Measurements from ENCODE around the gene GIT1. TPM values are rescaled to one million over a fixed set of nuclear protein-coding genes. Genes with fewer than 3 reads are reported as not detected.

The GIT1 gene
- total RNA-seq, 2 donors from 2014 or later: 45.0 to 47.4 TPM

DNA sequence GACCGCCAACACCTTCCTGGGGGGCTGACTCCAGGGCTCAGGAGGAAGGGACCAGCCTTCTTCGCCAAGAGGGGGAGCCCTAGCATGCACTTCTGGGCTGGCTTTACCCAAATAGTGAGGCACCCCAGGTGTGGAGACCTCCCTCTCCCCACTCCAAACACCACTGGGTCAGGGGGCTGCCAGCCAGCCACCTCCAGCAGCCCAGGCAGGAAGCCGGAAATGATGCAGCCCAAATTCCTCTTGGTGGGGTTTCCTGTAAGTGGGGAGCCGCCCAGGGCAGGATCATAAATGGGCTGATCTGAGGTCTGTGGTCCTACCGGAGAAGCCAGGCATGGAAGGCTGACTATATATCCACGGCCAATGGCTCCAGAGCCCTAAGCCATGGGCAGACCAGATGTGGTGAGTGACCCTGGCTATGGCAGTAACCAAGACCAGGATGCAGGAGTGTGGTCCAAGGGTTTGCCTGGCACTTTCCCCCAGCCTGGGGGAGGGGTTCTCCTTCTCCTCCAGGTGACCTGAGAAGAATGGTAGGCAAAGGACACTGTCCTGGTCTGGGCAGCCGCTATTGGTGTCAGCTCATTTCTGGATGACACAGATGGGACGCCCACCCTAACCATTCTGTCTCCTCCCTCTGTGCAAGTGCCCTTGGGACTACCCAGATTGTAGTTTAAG lies 4.2 kb downstream of the GIT1 start:
- H3K36me3 Mint-ChIP-seq (ENCODE audit: insufficient read depth in 2 of 2): peaks cover 13% of the 10 kb centered on the region in 2 donors
- no peaks in the 10 kb centered on the region for H3K27me3 Mint-ChIP-seq (ENCODE audit: low read depth)
- H3K4me1 Mint-ChIP-seq (ENCODE audit: low read depth): peaks cover 61% of the 10 kb centered on the region
- ATAC-seq (replicated peaks in 1 of 2) (no peak), DNase-seq (peak in 1 of 2 donors; percentile 48)
- H3K4me3 Mint-ChIP-seq: peak overlapping the region; percentile 37 to 49
- peak overlapping the region; percentile 82 for H3K27ac Mint-ChIP-seq
- H3K9me3 Mint-ChIP-seq: no peaks in the 10 kb centered on the region

DNA sequence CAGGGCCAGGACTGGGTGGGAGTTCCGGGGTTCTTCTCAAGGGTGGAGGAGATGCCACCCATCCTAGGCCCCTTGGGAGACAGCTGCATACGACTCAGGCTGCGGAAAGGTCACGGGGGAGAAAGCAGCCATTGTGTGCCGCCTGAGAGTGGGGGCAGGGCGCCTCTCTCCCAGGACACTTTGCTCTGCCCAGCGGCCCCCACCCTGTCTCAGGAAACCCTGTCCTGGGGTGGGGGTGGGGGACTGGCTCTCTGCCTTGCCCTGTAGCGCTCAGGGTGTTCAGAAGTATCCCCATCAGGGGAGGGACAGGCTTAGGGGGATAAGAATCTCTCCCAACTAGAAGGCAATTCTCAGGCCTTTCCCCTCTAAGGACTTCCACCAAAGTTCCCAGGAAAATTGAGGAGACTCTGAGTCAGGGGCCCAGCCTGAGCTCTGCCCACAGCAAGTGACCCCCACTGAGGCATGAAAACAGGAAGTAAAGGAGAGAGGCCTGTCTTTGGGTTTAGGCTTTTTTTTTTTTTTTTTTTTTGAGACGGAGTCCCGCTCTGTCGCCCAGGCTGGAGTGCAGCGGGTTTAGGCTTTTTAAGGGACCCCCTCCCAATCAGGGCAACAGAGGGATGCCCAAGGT lies 4.9 kb downstream of the GIT1 start:
- H3K4me3 Mint-ChIP-seq: no peak overlapping the region
- no peaks in the 10 kb centered on the region for H3K27me3 Mint-ChIP-seq (ENCODE audit: low read depth)
- H3K36me3 Mint-ChIP-seq (ENCODE audit: insufficient read depth in 2 of 2): peaks cover 13% of the 10 kb centered on the region in 2 donors
- peak overlapping the region; percentile 77 for H3K27ac Mint-ChIP-seq
- no peaks in the 10 kb centered on the region for H3K9me3 Mint-ChIP-seq
- ATAC-seq (replicated peaks in 1 of 2) (no peak), DNase-seq (no peak)
- H3K4me1 Mint-ChIP-seq (ENCODE audit: low read depth): peaks cover 61% of the 10 kb centered on the region

DNA sequence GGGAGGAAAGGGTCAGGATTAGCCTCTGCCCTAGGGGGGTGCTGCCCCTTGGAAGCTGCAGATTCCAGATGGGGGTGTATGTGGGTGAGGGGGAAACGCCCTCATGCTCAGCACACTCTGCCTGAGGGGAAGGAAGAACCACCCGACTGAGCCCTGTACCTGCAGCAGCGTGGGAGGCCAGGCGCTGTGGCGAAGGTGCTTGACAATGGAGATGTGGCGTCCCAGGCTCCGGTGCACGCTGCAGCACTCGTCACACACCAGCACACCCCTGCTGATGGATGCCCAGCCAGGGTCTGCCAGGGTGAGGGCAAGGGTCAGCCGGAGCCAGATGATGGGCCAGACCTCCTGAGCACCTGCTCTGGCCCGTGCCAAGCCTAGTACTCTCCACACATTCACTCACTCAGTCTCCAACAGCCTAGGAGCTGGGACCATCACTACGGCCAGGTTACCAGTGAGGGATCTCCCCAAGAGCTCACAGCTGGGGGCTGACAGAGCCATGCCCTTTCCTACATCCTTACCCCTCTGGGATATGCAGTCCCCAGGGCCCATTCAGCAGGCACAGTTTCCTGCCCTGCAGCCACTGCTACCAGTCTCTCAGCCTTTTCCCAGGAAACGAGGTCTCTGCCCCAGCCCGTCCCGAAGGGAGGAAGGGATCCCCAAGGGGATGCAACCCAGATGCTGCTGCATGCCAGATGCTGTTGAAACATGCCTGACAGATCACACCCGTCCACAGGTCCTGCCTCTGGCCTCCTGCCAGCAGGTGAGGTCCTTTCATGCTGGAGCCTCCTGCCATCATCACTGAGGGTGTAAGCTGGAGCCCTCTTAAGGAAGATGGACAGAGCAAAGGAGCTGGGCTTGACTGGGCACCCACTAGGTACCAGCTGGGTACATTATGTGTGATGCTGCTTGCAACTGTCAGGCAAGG lies 5.9 kb downstream of the GIT1 start:
- no peak for ATAC-seq (replicated peaks in 1 of 2)
- no peaks in the 10 kb centered on the region for H3K9me3 Mint-ChIP-seq
- peak overlapping the region; percentile 77 for H3K27ac Mint-ChIP-seq
- H3K4me3 Mint-ChIP-seq: no peak overlapping the region
- peaks cover 13 to 15% of the 10 kb centered on the region in 2 donors for H3K36me3 Mint-ChIP-seq (ENCODE audit: insufficient read depth in 2 of 2)
- peaks cover 61% of the 10 kb centered on the region for H3K4me1 Mint-ChIP-seq (ENCODE audit: low read depth)
- no peaks in the 10 kb centered on the region for H3K27me3 Mint-ChIP-seq (ENCODE audit: low read depth)
- no peak for DNase-seq

DNA sequence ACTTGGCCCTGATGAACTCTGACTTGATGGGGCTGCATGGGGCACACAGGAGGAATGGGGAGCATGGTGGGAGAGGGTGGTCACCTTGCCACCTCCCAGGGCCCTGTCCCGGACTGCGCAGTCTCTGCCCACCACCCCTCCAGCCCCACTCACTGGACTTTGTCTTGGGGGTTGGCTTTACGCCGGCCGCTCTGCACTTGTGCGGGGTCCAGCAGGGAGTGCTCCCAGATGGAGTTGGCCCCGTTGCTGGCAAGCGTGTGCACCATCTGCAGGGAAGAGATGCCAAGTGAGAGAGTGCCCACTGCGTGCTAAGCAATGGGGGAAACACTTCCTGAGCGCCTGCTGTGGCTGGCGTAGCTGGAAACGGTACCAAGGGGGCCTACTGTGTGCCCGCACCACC lies 6.7 kb downstream of the GIT1 start:
- Mint-ChIP-seq H3K4me3 (no peak overlapping the region), H3K4me1 (ENCODE audit: low read depth) (peaks cover 55% of the 10 kb centered on the region), H3K36me3 (ENCODE audit: insufficient read depth in 2 of 2) (peaks cover 13 to 16% of the 10 kb centered on the region in 2 donors), H3K9me3 (no peaks in the 10 kb centered on the region), H3K27ac (no peak overlapping the region), H3K27me3 (ENCODE audit: low read depth) (no peaks in the 10 kb centered on the region)
- ATAC-seq (replicated peaks in 1 of 2): no peak
- DNase-seq: no peak

DNA sequence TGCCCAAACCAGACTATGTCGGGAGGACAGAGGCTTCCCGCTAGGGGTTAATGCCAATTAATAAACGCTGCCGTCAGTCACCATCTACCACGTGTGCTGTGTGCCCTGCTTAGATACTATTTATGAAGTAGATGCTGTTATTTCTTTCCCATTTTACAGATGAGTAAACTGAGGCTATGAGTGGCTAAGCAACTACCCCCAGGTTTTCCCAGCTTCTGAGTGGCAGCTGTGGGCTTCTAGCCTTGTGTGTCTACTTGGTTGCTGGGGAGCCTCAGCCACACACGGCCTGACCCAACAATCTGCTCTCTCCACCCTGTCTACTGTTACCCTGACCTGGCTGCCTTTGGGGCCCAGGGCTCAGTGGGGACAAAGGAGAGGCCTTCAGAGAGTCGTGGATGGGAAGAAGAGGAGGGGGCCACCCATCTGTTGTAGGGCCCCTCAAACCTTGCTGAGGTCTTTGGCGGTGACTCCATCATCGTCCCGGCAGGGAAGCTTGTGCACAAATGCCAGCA lies 7.1 kb downstream of the GIT1 start:
- no peaks in the 10 kb centered on the region for H3K9me3 Mint-ChIP-seq
- DNase-seq (no peak), ATAC-seq (replicated peaks in 1 of 2) (no peak)
- H3K4me3 Mint-ChIP-seq: no peak overlapping the region
- H3K36me3 Mint-ChIP-seq (ENCODE audit: insufficient read depth in 2 of 2): peaks cover 13 to 17% of the 10 kb centered on the region in 2 donors
- no peaks in the 10 kb centered on the region for H3K27me3 Mint-ChIP-seq (ENCODE audit: low read depth)
- peaks cover 50% of the 10 kb centered on the region for H3K4me1 Mint-ChIP-seq (ENCODE audit: low read depth)
- peak overlapping the region; percentile 28 for H3K27ac Mint-ChIP-seq

DNA sequence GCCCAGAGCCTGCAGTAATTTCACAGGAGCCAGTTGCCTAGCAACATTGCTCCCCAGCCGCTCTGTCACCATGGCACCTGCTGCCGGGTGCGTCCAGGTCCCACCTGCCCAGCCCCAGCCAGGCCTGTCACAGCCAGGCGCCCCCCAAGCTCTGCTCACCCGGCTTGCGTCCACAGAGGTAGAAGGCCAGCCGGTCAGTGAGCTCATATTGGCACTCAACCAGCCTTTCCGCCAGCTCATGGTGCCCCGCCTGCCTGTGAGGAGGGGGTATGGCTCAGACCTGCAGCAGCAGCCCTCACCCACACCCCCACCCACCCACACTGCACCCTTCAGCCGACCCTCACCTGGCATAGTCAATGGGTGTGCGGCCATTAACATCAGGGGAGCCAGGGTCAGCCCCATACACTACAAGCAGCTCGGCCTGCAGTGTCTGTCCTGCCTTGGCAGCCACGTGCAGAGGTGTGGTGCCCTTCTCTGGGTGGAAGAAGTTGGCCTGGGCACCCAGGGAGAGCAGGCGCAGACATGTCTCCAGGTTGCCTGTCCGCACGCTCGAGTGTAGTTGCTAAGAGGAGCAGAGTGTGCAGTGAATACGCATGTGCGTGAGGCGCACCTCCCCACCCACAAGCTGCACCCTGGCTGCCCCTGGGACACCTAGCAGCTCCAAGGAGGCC lies 7.7 kb downstream of the GIT1 start:
- DNase-seq: no peak
- no peaks in the 10 kb centered on the region for H3K9me3 Mint-ChIP-seq
- H3K27ac Mint-ChIP-seq: no peak overlapping the region
- H3K36me3 Mint-ChIP-seq (ENCODE audit: insufficient read depth in 2 of 2): peaks cover 13 to 17% of the 10 kb centered on the region in 2 donors
- no peak overlapping the region for H3K4me3 Mint-ChIP-seq
- no peaks in the 10 kb centered on the region for H3K27me3 Mint-ChIP-seq (ENCODE audit: low read depth)
- no peak for ATAC-seq (replicated peaks in 1 of 2)
- peaks cover 44% of the 10 kb centered on the region for H3K4me1 Mint-ChIP-seq (ENCODE audit: low read depth)

DNA sequence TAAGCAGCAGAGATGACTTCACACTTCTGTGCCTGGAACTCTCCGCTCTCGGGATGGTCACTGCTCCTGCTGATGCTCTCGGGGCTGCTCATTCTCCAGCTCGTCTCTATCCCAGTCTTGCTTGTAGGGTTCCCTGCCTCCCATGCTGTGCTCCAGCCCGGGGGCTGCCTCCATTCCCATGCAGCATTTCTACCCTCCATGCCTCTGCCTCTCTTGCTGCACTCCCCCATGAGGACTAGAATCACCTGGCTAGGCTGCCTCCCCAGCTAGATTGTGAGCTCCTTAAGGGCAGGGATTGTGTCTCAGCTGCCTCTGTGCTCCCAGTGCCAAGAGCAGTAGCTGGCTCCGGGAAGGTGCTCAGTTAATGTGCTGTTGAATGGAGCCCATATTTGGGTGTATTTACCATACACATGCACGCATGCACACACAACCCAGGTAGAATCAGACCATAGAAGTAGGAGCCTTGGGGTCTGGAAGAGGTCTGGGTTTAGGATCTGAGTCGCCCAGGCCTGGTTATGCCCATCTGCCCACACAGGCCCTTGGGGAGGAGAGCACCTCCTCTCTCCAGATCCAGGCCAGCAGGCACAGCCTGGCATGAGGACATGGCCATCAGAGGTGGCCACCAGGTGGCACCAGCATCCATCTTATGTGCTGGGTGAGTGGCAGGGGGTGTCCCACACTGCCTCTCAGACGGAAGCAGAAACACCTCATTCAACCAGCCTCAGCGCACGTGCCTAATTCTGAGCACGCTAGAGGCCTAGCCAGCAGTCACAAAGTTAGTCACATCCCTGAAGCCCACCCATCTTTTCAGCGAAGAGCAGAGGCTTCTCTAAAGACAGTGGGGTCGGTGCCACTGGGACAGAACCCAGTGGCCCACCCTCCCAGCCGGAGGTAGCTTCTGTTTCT lies 9.3 kb downstream of the GIT1 start:
- Mint-ChIP-seq H3K9me3 (no peaks in the 10 kb centered on the region), H3K4me3 (no peak overlapping the region), H3K27ac (no peak overlapping the region), H3K36me3 (ENCODE audit: insufficient read depth in 2 of 2) (peaks cover 13 to 17% of the 10 kb centered on the region in 2 donors), H3K27me3 (ENCODE audit: low read depth) (no peaks in the 10 kb centered on the region), H3K4me1 (ENCODE audit: low read depth) (peaks cover 28% of the 10 kb centered on the region)
- ATAC-seq (replicated peaks in 1 of 2): peak; percentile 97 to 98
- DNase-seq: peak; percentile 90 to 91

DNA sequence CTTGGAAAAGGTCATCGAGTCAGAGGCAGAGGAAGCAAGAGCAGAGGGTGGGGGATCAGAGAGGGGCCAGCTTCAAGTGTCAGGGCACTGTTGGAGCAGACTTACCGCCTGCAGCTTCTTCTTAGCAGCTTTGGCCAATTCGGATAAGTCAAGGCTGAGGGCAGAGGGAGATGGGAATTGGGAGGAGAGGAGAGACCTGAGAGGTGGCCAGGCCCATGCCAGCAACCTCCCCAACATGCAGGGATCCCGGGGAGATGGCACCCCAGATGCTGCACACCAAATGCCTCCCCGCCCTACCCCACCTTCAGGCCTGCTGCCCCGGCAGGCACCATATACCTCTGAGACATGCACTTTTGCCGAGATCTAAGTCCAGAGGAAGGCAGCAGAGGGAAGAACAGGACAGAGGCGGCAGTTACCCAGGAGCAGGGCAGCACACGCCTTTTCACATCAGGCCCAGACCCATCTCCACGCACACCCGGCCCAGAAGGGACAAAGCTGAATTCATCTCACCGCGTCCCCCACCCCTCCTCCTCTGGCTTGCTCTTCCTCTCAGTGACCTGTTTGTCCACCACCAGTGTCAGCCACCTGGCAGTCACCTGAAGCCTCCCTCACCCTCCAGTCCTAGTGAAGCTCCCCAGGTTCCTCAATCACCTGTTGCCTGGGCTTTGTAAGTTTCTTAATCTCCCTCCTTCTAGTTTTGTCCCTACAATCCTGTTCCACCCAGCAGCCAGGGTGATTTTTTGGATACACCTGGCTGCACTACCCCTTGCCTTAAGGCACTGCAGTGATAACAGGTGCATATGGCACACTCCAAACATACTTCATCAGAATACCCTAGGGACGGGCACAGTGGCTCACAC lies 10.6 kb downstream of the GIT1 start:
- Mint-ChIP-seq H3K27me3 (ENCODE audit: low read depth) (no peaks in the 10 kb centered on the region), H3K4me1 (ENCODE audit: low read depth) (peaks cover 23% of the 10 kb centered on the region), H3K4me3 (no peak overlapping the region), H3K9me3 (no peaks in the 10 kb centered on the region), H3K27ac (no peak overlapping the region), H3K36me3 (ENCODE audit: insufficient read depth in 2 of 2) (peaks cover 13 to 18% of the 10 kb centered on the region in 2 donors)
- no peak for ATAC-seq (replicated peaks in 1 of 2)
- no peak for DNase-seq

DNA sequence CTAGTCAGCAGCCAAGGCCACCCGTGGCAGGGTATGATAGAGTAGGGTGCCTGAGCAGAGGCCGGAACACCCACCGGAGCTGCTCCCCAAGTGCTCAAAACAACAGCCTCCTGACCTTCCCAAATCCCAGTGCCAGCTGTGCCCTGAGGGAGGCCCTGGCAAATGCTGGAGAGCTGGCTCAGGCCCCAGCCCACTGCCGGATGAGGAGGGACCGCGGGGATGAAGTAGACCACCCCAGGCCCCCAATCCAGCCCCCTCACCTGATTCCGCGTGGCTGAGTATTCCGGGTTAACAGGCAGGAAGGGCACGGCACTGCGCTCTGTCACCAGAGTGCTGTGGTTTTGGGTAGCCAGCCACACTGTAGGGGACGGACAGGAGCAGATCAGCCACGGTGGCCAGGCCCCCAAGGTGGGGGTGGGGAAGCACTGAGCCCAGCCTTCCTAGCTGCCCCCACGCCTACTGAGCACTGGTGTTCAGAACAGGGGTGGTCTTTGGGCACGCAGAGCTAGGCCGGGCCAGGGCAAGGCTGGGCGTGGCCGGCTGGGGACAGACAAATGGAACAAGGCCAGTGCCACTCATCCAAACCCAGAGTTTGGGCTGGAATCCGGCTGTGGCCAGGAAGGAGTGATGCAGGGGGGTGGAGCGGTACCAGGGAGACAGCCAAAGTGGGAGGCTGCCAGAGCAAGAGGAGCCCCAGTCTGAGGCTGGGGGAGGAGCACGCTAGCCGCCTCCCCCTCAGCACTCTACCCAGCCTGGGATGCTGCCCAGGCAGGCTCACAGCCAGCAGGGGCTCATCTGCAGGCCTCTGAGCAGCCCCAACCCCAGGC lies 11.8 kb downstream of the GIT1 start:
- no peak for ATAC-seq (replicated peaks in 1 of 2)
- Mint-ChIP-seq H3K4me1 (ENCODE audit: low read depth) (peaks cover 24% of the 10 kb centered on the region), H3K27me3 (ENCODE audit: low read depth) (no peaks in the 10 kb centered on the region), H3K4me3 (no peak overlapping the region), H3K27ac (no peak overlapping the region), H3K36me3 (ENCODE audit: insufficient read depth in 2 of 2) (peaks cover 7 to 11% of the 10 kb centered on the region in 2 donors), H3K9me3 (no peaks in the 10 kb centered on the region)
- no peak for DNase-seq

DNA sequence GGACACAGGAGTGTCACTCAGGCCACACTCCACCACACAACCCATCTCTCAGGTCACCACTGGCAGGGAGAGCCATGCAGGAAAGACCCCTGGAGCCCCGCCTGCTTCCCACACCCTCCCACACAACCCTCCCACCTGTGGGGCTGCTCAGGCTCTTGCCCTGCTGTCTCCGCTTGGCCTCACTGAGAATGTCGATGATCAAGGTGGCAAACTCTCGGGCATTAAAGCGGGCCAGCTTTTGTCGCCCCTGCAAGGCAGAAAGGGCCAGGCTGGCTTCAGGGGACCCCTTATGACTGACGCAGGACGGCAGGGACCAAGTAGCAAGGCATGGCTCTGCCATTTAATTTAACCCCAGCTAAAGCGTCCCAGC lies 12.5 kb downstream of the GIT1 start:
- H3K36me3 Mint-ChIP-seq (ENCODE audit: insufficient read depth in 2 of 2): peaks cover 2 to 7% of the 10 kb centered on the region in 2 donors
- no peaks in the 10 kb centered on the region for H3K9me3 Mint-ChIP-seq
- peaks cover 24% of the 10 kb centered on the region for H3K4me1 Mint-ChIP-seq (ENCODE audit: low read depth)
- no peak for ATAC-seq (replicated peaks in 1 of 2)
- no peaks in the 10 kb centered on the region for H3K27me3 Mint-ChIP-seq (ENCODE audit: low read depth)
- no peak overlapping the region for H3K4me3 Mint-ChIP-seq
- no peak for DNase-seq
- no peak overlapping the region for H3K27ac Mint-ChIP-seq
